Right lung (tissue), 5 donors: Measurements from ENCODE around the gene F12. TPM values are rescaled to one million over a fixed set of nuclear protein-coding genes. Genes with fewer than 3 reads are reported as not detected.
"Not testable (repeated sequence)": the region's sequence is repeated elsewhere in the genome, so short reads cannot be mapped to it uniquely, and the experiment has no call there.

Experiments
- DNase-seq, 2 donors: peaks; one replicate each; pipeline ENCODE4 v3.0.0-alpha.2; 2013
- polyA plus RNA-seq, 5 donors: library from polyadenylated mRNA; unstranded; fragments of 120-200 nt; gene quantifications; one replicate each; pipeline versions ENCODE4 v1.2.1 to v1.2.3, GENCODE V29; 2013; ENCODE audit warnings: inconsistent platforms in 1 of 5, low replicate concordance in 1 of 5; ENCODE audit not compliant: insufficient read length in 5 of 5, insufficient read depth in 1 of 5

Gene F12
- polyA plus RNA-seq, 5 donors, result 0.09 to 0.40 (median 0.17) TPM; not detected in 1

- DNase-seq, result peak; percentile 50 to 77
These were observed 38.8 kb downstream of the F12 start for GRCh38 chr5:177370488-177371119.

GRCh38 chr5:177369645-177370440, 39.5 kb downstream of the F12 start:
- DNase-seq, result no peak

GRCh38 chr5:177368869-177369644, 40.3 kb downstream of the F12 start:
- no peak for DNase-seq

GRCh38 chr5:177367981-177368868, 41.1 kb downstream of the F12 start:
- DNase-seq, result no peak

- no peak for DNase-seq
These were observed 42.0 kb downstream of the F12 start for GRCh38 chr5:177367323-177367848.

- peak; percentile 84 to 87 for DNase-seq
These were observed 42.6 kb downstream of the F12 start for GRCh38 chr5:177366528-177367322.

GRCh38 chr5:177365845-177366527, 43.4 kb downstream of the F12 start:
- DNase-seq, result no peak

- DNase-seq, result no peak
These were observed 45.0 kb downstream of the F12 start for GRCh38 chr5:177364159-177364962.

GRCh38 chr5:177363565-177363964, 45.8 kb downstream of the F12 start:
- no peak for DNase-seq

GRCh38 chr5:177362610-177363507, 46.5 kb downstream of the F12 start:
- peak; percentile 32 to 47 for DNase-seq

- DNase-seq, result no peak
These were observed 47.1 kb downstream of the F12 start for GRCh38 chr5:177362292-177362609.

- no peak for DNase-seq
These were observed 47.7 kb downstream of the F12 start for GRCh38 chr5:177361418-177362291.

GRCh38 chr5:177360740-177361139, 48.6 kb downstream of the F12 start:
- not testable (repeated sequence) for DNase-seq

GRCh38 chr5:177359860-177360259, 49.5 kb downstream of the F12 start:
- no peak for DNase-seq

GRCh38 chr5:177359451-177359851, 49.9 kb downstream of the F12 start:
- DNase-seq, result no peak

- DNase-seq, result no peak
These were observed 51.0 kb downstream of the F12 start for GRCh38 chr5:177358370-177358819.
